SK-N-SH treated with all-trans-retinoic acid at 6 μM for 48 hours (cell line): ENCODE results near the gene ZBTB49.

Experiments
- BACH2 ChIP-seq: fragments of 250-450 bp; sonication (Bioruptor Pico); IDR thresholded peaks from 2 replicates; pipeline ENCODE4 v1.9.0; 2021; ENCODE audit warnings: mild to moderate bottlenecking, borderline replicate concordance
- CSRNP3 ChIP-seq: fragments of 250-450 bp; sonication (Bioruptor Pico); IDR thresholded peaks from 2 replicates; pipeline ENCODE4 v1.5.1; 2021; ENCODE audit warnings: mild to moderate bottlenecking, moderate library complexity
- PATZ1 ChIP-seq: fragments of 250-450 bp; sonication (Bioruptor Pico); IDR thresholded peaks from 2 replicates; pipeline ENCODE4 v1.8.0; 2020; ENCODE audit warnings: mild to moderate bottlenecking, moderate library complexity, borderline replicate concordance
- POU6F1 ChIP-seq: fragments of 250-450 bp; sonication (Bioruptor Pico); IDR thresholded peaks from 2 replicates; pipeline ENCODE4 v1.8.0; 2021; ENCODE audit warnings: low read depth, mild to moderate bottlenecking, moderate library complexity, borderline replicate concordance
- RARB ChIP-seq: fragments of 250-450 bp; sonication (Bioruptor Pico); IDR thresholded peaks from 2 replicates; pipeline ENCODE4 v1.8.0; 2021; ENCODE audit warnings: mild to moderate bottlenecking, moderate library complexity
- ZFP3 ChIP-seq: fragments of 250-450 bp; sonication (Bioruptor Pico); IDR thresholded peaks from 2 replicates; pipeline ENCODE4 v1.5.0; 2020; ENCODE audit warnings: mild to moderate bottlenecking, moderate library complexity
- ZFP30 ChIP-seq: fragments of 450-650 bp; formaldehyde crosslinking; IDR thresholded peaks from 2 replicates; pipeline ENCODE4 v1.5.0; 2022; ENCODE audit warnings: mild to moderate bottlenecking, moderate library complexity
- ZNF70 ChIP-seq: fragments of 450-650 bp; formaldehyde crosslinking; IDR thresholded peaks from 2 replicates; pipeline ENCODE4 v1.5.0; 2020; ENCODE audit warnings: mild to moderate bottlenecking, moderate library complexity
- TF ChIP-seq, protein P1 (sequence below): fragments of 250-450 bp; sonication (Bioruptor Pico); IDR thresholded peaks from 2 replicates; pipeline ENCODE4 v1.5.1; 2020; ENCODE audit warnings: low read depth, mild to moderate bottlenecking, moderate library complexity
- TF ChIP-seq, protein P2 (sequence below): fragments of 250-450 bp; sonication (Bioruptor Pico); IDR thresholded peaks from 2 replicates; pipeline ENCODE4 v1.5.0; 2020; ENCODE audit warnings: mild to moderate bottlenecking, moderate library complexity

- no peak for TF ChIP-seq CSRNP3 (CRISPR knock-in tag)
- TF ChIP-seq, protein P1, sequence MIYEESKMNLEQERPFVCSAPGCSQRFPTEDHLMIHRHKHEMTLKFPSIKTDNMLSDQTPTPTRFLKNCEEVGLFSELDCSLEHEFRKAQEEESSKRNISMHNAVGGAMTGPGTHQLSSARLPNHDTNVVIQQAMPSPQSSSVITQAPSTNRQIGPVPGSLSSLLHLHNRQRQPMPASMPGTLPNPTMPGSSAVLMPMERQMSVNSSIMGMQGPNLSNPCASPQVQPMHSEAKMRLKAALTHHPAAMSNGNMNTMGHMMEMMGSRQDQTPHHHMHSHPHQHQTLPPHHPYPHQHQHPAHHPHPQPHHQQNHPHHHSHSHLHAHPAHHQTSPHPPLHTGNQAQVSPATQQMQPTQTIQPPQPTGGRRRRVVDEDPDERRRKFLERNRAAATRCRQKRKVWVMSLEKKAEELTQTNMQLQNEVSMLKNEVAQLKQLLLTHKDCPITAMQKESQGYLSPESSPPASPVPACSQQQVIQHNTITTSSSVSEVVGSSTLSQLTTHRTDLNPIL (CRISPR knock-in tag), result no peak
- no peak for TF ChIP-seq BACH2 (CRISPR knock-in tag)
- no peak for TF ChIP-seq ZFP30 (CRISPR knock-in tag)
- TF ChIP-seq RARB (CRISPR knock-in tag), result no peak
- no peak for TF ChIP-seq ZFP3 (CRISPR knock-in tag)
- no peak for TF ChIP-seq PATZ1 (CRISPR knock-in tag)
- TF ChIP-seq ZNF70 (CRISPR knock-in tag), result no peak
- TF ChIP-seq, protein P2, sequence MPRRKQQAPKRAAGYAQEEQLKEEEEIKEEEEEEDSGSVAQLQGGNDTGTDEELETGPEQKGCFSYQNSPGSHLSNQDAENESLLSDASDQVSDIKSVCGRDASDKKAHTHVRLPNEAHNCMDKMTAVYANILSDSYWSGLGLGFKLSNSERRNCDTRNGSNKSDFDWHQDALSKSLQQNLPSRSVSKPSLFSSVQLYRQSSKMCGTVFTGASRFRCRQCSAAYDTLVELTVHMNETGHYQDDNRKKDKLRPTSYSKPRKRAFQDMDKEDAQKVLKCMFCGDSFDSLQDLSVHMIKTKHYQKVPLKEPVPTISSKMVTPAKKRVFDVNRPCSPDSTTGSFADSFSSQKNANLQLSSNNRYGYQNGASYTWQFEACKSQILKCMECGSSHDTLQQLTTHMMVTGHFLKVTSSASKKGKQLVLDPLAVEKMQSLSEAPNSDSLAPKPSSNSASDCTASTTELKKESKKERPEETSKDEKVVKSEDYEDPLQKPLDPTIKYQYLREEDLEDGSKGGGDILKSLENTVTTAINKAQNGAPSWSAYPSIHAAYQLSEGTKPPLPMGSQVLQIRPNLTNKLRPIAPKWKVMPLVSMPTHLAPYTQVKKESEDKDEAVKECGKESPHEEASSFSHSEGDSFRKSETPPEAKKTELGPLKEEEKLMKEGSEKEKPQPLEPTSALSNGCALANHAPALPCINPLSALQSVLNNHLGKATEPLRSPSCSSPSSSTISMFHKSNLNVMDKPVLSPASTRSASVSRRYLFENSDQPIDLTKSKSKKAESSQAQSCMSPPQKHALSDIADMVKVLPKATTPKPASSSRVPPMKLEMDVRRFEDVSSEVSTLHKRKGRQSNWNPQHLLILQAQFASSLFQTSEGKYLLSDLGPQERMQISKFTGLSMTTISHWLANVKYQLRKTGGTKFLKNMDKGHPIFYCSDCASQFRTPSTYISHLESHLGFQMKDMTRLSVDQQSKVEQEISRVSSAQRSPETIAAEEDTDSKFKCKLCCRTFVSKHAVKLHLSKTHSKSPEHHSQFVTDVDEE, result no peak
- TF ChIP-seq POU6F1, result no peak
Measured at GRCh38 chr4:4341861-4342650, 52.0 kb downstream of the ZBTB49 start.
